AG09319 (cell line): ENCODE data around the gene SLC1A4.

Source experiments
- DNase-seq: peaks from one replicate; pipeline ENCODE4 v3.0.0-alpha.2; 2010; ENCODE audit warnings: low read depth; ENCODE audit errors: extremely low read depth
- CTCF ChIP-seq: IDR thresholded peaks from 2 replicates; pipeline ENCODE4 v1.5.1; 2011; ENCODE audit warnings: low read depth, mild to moderate bottlenecking, inconsistent platforms, low read length, moderate library complexity

The SLC1A4 gene

GRCh38 chr2:64987001-64987955 lies 1.9 kb upstream of the SLC1A4 start:
- no peak for DNase-seq
- no peak for TF ChIP-seq CTCF

- no peak for DNase-seq
- no peak for TF ChIP-seq CTCF
Measured at GRCh38 chr2:64987956-64988419, 1.2 kb upstream of the SLC1A4 start.

- DNase-seq: peak; percentile 79
- peak; percentile 25 for TF ChIP-seq CTCF
Measured at GRCh38 chr2:64988420-64989125, 626 bp upstream of the SLC1A4 start.

- TF ChIP-seq CTCF: no peak
- DNase-seq: no peak
Measured at GRCh38 chr2:64989982-64990614, 899 bp downstream of the SLC1A4 start.

GRCh38 chr2:64990876-64991275 lies 1.7 kb downstream of the SLC1A4 start:
- TF ChIP-seq CTCF: no peak
- no peak for DNase-seq

- TF ChIP-seq CTCF: no peak
- no peak for DNase-seq
Measured at GRCh38 chr2:64992218-64992617, 3.0 kb downstream of the SLC1A4 start.
